Stimulated activated CD4-positive, alpha-beta T cell treated with anti-CD3 and anti-CD28 coated beads, Interleukin-1b, Interleukin-23, amount 100 ng/mL, for 24 hours (primary cell): ENCODE measurements around the gene LY6G5B.

Experiments
- DNase-seq, 4 experiments: peaks; one replicate each; pipeline ENCODE4 v3.0.0-alpha.2; 2020; ENCODE audit warnings: low read depth in 4 of 4, low spot score in 1 of 4

LY6G5B gene

GRCh38 chr6:31662124-31662723 is 7.6 kb upstream of the LY6G5B start:
- DNase-seq: no peak

- DNase-seq: no peak
Observed at GRCh38 chr6:31663126-31663960, 6.4 kb upstream of the LY6G5B start.

GRCh38 chr6:31663961-31664789 is 5.6 kb upstream of the LY6G5B start:
- no peak for DNase-seq

GRCh38 chr6:31664790-31665500 is 4.8 kb upstream of the LY6G5B start, which contains the start of gene GPANK1:
GPANK1 (minus strand) TSS chr6:31664997; CDS start chr6:31664478, 519 bp downstream.
- peak; percentile 69 to 87 (median 82) for DNase-seq

GRCh38 chr6:31665501-31666336 is 4.1 kb upstream of the LY6G5B start, which contains the start of gene CSNK2B:
CSNK2B (plus strand) TSS chr6:31666080; CDS start chr6:31666832, 752 bp downstream.
- peak; percentile 82 to 97 (median 94) for DNase-seq

- no peak for DNase-seq
Observed at GRCh38 chr6:31666337-31666965, 3.3 kb upstream of the LY6G5B start.

- DNase-seq: no peak
Observed at GRCh38 chr6:31676322-31676903, 6.6 kb downstream of the LY6G5B start.

- DNase-seq: no peak
Observed at GRCh38 chr6:31676904-31677303, 7.1 kb downstream of the LY6G5B start.

GRCh38 chr6:31677955-31678354 is 8.2 kb downstream of the LY6G5B start:
- DNase-seq: no peak

GRCh38 chr6:31680226-31681134 is 10.7 kb downstream of the LY6G5B start, which contains the start of gene LY6G5C:
LY6G5C (minus strand) TSS chr6:31681067; CDS start chr6:31680373, 694 bp downstream.
- peak in 2 of 4 experiments; percentile 43 for DNase-seq

GRCh38 chr6:31681135-31681671 is 11.4 kb downstream of the LY6G5B start:
- no peak for DNase-seq

GRCh38 chr6:31683591-31683990 is 13.8 kb downstream of the LY6G5B start:
- no peak for DNase-seq

- no peak for DNase-seq
Observed at GRCh38 chr6:31686483-31686882, 16.7 kb downstream of the LY6G5B start.

GRCh38 chr6:31687321-31687720 is 17.5 kb downstream of the LY6G5B start:
- DNase-seq: no peak

GRCh38 chr6:31687860-31688693 is 18.3 kb downstream of the LY6G5B start:
- no peak for DNase-seq

- DNase-seq: no peak
Observed at GRCh38 chr6:31689249-31690110, 19.7 kb downstream of the LY6G5B start.
